Hematopoietic multipotent progenitor cell treated with erythropoietin and hydrocortisone succinate and interleukin-3 and kit ligand, for 8 days (in vitro differentiated cells): ENCODE results near the gene ACTN1.

ENCODE experiments used
- DNase-seq: peaks from one replicate; pipeline ENCODE4 v3.0.0-alpha.2; 2015

Gene ACTN1

DNA sequence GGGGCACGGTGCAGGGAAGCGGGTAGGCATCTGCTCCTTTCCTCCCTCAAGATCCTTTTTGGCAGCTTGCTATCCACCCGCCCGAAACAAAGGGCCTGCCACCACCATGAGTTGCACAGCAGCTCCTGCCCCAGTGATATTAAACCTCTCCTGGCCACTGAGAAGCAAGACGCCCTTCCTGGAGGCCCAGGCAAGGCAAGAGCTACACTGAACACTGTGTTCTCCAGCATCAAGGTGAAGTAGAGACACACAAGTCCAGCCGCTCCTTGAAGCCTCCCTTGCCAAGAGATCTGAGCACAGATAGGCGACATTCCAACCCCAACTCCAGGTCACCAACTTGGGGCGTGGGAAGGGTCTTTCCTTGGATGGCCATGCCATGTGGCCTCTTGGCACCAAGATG is 70.9 kb downstream of the ACTN1 start:
- no peak for DNase-seq

- no peak for DNase-seq
Observed at GRCh38 chr14:68906439-68906838, 72.7 kb downstream of the ACTN1 start.

- DNase-seq = no peak
Observed at GRCh38 chr14:68905107-68905895, 73.8 kb downstream of the ACTN1 start.

DNA sequence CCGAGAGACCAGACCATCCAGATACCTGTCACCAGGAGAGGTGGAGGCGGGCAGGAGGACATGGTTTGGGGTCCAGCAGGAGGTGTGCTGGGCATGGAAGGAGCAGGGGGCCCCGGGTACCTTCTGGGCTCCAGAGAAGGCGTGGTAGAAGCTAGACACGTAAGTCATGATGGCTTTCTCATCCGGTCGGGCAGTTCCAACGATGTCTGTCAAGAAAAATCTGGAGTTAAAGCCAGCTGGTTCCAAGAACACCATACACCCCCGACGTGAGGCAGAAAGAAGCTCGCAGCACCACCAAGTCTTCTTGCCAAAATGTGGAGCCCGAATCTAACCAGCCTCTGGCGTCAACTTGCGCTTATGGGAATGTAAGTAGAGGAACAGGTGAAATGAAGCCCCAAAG is 76.7 kb downstream of the ACTN1 start:
- no peak for DNase-seq

DNA sequence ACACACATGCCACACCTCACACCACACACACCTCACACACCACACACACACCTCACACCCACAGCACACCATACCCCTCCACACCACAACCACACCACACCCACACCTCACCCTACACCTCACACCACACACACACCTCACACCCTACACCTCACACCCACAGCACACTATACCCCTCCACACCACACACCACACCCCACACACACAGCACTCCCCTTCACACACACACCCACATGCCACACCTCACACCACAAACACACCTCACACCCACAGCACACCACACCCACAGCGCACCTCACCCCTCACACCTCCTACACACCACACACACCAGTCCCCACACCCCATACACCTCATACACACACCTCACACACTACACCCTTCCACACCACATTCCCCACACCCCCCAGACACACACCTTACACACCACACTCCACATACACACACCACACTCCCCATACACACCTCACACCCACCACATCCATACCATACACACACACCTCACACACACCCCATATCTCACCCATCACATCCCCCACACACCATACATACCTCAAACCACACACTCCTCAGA is 80.0 kb downstream of the ACTN1 start:
- DNase-seq = no peak

DNA sequence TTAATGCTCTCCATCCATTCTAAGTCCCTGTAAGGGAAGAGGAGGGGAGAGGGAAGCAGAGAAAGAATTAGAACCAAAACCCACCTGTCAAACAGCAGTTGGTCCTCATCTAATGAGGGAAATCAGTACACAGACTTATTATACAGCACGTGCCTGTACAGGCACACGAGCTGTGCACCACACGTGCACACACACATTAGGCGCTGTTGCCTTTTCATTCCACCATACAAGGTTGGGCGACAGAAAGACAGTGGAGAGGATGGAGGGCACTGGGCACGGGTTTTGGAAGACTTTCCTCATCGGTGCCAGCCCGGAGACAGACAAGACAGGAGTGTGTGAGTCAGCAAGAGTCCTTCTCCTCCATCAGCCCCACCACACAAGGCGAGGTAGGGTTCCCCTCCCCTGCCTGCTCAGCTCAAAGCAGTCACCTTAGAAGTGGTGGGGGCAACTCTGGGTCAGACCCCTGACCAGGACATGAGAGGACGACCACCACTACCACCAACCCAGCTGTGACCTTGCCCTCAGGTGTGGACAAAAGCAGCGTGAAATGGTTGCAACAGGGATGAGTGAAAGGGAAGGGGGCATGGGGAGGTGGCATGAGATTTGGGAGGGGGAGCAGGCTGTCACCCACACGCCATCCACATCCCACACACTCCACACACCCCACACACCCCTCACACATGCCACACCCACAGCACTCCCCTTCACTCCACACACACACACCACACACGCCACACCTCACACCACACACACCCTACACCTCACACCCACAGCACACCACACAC is 80.7 kb downstream of the ACTN1 start:
- DNase-seq = no peak

DNA sequence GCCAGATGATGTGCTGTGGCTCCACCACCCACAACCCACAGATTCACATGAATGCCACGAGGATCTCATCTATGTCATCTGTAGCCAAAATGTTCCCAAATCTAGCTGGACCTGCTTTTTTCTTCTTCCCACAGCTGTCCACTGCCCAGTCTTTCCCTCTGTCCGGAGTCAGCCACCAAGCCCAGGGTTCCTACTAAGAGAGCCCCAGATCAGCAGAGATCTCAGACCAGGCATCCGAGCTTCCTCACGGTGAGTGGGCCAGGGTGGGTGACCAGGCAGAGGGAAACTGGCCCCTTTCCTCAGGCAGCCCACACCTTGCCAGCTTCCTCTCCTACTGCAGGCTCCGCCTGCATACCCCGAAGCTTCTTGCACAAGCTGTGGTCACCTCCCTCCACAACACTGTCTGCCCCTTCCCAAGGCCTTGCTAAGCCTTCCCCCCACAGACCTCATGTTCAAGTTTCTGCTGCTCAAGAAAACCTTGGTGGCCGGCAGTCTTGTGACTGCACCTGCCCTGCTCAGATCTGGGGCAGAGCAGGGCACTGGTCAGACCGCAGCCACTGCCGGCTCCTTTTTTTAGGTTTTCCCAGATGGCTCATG is 81.4 kb downstream of the ACTN1 start:
- DNase-seq = no peak

GRCh38 chr14:68896132-68896531 is 83.0 kb downstream of the ACTN1 start:
- no peak for DNase-seq

DNA sequence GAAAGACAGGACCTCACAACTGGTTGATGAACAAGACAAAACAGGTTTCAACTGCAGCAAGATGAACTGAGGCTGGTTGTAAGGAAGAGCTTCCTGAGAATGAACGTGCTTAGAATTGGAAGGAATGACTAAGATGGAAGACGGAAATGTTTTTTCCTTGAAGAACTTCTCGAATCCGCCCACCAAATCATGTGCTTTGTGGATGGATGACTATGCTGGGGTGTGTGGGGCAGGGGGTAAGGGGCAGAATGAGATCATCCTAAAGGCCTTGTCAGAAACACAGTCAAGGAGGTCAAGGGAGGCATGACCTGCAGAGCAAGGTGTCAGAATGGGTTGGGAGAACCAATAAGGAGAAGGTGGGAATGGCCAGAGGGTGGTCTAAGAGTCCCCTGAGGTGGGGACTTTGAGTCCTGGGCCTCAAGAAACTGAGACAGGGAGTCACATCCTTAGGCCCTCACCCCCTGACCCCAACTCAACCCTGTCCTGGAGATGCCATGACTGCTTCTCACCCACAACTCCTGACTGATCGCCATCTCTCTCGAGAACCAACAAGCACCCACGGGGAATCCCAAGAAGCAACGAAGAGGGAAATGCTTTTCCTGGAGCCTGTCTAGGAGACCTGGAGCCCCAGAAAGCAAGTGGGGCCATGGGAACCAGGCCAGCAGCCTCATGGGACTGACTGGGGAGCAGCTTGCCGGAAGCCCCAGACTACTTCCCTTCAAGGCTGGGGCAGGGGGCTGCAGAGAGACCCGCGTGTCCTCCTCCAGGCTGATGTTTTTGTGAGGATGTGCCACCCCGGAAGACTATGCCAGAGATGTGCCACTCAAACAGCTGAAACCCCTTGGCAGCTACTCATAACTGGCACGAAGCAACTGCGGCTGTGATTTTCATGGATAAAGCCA is 84.0 kb downstream of the ACTN1 start:
- DNase-seq = no peak

DNA sequence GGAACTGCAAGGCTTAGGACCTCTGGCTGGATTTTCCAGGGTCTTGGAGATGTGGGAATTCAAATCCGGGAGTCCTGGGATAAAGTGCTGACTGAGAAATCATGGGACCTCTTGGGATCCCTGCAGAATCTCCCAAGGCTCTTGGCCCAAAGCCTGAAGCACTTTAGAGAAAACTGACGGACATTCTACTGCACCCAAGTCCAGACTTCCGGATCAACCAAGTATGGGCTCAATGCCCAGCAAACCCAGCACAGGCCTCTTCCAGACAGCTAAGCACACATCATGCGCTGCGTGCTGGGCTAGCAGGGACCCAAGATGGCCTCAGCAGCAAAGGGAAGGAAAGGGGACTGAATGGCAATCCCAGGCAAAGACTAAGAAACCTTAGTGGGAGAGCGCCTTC is 85.0 kb downstream of the ACTN1 start:
- no peak for DNase-seq

- DNase-seq = no peak
Observed at GRCh38 chr14:68893566-68893965, 85.5 kb downstream of the ACTN1 start.

- no peak for DNase-seq
Observed at GRCh38 chr14:68892961-68893360, 86.1 kb downstream of the ACTN1 start.

DNA sequence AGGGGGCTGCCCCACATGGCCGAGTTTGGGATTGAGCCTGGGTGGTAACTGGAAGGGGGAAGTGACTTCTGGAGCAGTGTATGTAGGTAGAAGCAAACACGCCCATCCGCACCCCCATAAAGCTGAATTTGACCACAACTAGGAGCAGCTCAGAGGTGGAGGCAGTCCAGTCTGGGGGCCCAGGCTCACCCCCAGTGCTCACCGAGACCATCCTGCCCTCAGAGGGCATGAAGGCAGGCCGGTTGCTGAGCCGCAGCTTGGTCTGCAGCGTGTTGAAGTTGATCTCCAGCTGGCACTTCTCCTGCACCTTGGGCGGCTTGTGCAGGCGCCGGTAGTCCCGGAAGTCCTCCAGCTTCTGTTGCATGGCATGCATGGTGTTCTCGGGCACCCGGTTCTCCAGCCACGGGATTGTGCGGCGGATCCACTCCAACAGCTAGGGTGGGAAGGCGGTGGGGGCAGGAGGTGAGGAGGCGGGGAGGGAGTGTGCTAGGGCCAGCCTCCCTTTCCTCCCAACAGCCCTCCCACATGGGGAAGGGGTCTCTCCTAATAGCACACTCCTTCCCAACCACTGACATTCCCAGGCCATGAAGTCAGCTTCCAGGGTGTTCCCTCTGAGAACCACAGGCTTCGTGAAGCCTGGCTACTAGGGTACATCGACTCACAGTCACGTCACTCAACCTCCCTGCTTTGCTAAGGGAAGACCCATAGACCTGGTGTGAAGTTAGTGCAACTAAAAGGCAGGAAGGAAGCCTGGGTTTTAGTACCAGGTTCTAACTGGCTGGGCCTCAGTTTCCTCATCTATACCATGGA is 87.0 kb downstream of the ACTN1 start:
- no peak for DNase-seq

DNA sequence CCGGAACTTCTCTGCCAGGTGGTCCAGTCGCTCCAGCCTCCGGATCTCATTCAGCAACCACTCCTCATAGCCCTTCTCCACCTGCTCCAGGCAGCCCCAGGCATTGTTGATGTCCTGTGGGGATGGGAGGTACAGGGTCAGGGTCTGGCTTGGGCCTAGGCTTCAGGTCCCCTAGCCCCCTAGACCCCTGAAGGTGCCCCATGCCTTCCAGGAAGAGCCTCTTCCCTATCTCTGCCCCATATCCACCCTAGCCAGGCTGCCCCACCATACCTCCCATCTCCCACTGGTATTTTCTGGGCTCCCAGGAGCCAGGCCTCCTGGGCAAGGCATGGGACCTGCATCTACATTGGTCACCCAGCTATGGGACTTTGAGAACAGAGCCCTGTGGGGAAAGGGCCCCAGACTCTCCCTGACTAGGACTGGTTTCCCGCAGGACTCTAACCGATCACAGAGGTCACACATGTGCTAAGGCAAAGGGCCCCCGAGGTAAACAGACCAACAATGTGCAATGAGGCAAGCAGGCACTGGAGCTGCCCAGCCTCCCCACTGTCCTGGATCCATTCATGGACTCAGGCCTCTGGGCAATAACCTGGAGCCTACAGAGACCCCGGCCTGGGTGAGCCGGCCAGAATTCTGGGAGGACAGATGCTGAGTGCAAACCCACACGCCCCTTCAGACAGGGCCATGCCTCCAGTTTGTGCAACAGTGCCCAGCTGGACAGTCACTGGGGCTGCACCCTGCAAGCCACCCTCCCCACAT is 88.8 kb downstream of the ACTN1 start:
- no peak for DNase-seq

DNA sequence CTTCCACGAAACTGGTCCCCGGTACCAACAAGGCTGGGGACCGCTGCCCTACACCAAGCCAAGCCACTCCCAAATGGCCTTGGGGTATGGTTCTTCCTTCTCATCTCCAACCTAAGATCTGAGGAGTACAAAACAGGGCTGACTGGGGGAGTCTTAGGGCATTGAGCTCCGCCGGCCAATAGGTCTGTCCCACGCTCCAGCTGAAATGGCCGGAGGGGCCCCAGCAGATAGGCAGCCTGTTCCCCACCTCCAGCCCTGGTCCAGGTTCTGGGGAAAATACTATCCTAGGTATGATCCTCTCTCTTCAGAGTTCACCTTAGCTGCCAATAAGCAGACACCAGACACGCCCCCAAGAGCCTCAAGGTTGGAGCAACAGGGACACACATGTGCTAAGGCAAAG is 90.2 kb downstream of the ACTN1 start:
- no peak for DNase-seq

DNA sequence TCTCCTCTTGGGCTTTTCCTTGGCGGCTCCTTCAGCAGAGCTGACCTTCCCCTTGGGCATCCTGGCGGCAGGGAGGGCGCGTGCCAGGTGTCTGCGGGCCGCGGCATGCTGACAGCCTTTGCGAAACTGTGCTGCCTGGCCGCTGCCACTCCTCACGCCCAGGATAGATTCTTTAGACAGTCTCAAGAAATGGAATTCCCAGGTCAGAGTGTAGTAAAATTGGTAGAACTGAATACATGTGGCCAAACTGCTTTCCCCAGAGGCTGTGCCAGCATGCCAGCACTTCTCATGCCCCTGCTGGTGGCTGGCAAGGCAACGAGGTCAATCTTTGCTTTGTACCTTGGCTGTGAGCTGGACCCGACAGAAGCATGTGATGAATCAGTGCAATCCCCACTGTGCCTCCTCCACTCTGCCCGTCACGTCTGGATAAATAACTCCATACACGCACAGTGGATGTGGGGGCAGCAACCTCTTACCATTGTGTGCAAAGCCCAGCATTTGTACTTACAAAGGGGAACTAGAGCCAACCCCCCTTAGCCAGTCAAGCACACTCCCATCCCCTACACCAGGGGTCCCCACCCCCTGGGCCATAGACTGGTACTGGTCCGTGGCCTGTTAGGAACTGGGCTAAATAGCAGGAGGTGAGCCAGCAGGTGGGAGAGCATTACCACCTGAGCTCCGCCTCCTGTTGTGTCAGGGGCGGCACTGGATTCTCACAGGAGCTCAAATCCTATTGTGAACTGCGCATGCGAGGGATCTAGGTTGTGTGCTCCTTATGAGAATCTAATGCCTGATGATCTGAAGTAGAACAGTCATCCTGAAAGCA is 90.9 kb downstream of the ACTN1 start:
- no peak for DNase-seq

- no peak for DNase-seq
Observed at GRCh38 chr14:68886109-68886434, 93.0 kb downstream of the ACTN1 start.

DNA sequence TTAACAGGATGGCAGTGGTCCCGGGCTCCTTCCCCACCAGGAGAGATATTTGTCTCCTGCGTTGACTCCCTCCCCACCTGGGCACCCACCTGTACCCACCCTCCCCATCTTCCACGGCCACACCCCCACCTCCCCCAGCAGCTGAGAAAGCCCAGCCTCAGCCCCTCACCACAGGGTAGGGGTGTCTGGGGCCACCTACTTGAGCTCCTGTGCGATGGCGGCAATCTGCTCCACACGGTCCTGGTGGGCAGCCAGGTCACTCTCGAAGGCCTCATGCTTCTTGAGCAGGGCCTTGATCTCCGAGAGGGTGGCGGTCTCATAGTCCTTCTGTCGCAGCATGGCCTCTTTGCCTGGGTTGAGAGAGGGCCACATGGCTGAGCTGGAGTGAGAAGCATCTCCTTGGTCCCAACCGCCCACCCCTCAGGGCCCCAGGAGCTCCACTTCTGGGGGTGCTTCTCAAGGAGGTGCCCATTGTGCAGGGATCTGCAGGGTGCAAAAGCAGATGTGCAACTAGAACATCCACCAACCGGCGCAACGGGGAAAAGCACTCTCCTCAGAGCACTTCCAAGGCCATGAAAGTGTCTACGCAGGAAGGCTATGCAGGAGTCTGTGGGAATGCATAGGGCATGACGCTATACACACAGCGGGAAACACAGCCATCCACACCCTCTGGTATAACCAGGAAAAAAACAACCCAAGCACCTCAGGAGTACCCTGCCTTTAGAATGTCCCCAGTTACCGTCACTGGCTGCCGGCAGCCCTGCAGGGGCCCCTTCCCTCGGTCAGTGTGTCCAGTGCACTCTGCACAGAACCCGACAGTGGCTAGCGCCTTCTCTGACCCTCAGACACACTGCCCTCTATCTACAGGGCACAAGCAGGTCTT is 93.6 kb downstream of the ACTN1 start:
- DNase-seq = no peak
